GM10266 (cell line): ENCODE results near the gene CCDC33.

Source experiments
- DNase-seq: peaks from one replicate; pipeline ENCODE4 v3.0.0; 2012; ENCODE audit errors: extremely low spot score
- TF ChIP-seq, protein P1 (sequence below): IDR thresholded peaks from 2 replicates; pipeline ENCODE4 v1.5.1; 2012; ENCODE audit warnings: mild to moderate bottlenecking, low read depth; ENCODE audit not compliant: control insufficient read depth, insufficient read depth; ENCODE audit errors: missing control alignments

The CCDC33 gene

DNA sequence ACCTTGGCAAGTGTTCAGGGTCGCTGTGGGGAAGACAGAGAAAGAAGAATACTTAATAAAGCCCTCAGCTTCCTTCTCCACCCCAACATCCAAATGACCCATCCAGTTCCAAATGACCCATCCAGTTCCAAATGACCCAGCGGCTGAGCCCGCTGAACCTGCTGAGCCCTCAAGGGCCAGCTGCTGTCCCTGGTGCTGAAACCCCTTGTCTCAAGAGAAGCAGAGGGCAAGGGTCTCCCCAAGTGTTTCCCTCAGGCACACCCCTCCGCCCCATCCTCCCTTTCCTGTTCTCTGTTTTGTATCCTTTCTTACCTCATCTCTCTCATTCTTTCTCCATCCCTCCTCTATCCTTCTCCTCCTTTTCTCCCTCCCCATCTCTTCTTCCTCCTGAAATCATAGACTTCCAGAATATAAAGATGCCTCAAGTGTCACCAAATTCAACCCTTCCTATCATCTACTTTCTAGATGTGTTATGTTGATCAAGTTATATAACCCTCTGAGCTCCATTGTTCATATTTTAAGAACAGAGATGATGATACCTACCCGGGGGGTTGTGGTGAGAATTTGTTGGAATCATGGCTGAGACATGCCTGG is 29.0 kb downstream of the CCDC33 start:
- no peak for DNase-seq
- TF ChIP-seq, protein P1, sequence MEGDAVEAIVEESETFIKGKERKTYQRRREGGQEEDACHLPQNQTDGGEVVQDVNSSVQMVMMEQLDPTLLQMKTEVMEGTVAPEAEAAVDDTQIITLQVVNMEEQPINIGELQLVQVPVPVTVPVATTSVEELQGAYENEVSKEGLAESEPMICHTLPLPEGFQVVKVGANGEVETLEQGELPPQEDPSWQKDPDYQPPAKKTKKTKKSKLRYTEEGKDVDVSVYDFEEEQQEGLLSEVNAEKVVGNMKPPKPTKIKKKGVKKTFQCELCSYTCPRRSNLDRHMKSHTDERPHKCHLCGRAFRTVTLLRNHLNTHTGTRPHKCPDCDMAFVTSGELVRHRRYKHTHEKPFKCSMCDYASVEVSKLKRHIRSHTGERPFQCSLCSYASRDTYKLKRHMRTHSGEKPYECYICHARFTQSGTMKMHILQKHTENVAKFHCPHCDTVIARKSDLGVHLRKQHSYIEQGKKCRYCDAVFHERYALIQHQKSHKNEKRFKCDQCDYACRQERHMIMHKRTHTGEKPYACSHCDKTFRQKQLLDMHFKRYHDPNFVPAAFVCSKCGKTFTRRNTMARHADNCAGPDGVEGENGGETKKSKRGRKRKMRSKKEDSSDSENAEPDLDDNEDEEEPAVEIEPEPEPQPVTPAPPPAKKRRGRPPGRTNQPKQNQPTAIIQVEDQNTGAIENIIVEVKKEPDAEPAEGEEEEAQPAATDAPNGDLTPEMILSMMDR, result no peak

DNA sequence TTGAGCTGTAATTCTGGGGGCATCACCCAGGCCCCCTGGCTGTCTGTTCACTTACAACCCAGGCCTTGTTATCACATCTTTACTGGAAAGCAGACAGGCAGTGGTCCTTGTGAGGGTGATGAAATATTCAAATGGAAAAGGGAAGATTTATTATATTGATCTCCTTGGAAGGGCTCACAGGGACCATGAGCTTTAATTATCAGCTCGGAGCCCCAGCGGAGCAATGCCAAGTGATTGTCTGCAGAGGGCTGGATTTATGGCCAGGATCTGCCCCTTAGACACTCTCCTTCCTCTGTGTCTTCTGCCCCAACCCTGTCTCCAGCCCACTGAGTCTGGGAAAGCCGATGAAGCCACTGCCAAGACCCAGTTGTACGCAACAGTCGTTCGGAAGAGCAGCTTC is 31.9 kb downstream of the CCDC33 start:
- TF ChIP-seq, protein P1, result no peak

DNA sequence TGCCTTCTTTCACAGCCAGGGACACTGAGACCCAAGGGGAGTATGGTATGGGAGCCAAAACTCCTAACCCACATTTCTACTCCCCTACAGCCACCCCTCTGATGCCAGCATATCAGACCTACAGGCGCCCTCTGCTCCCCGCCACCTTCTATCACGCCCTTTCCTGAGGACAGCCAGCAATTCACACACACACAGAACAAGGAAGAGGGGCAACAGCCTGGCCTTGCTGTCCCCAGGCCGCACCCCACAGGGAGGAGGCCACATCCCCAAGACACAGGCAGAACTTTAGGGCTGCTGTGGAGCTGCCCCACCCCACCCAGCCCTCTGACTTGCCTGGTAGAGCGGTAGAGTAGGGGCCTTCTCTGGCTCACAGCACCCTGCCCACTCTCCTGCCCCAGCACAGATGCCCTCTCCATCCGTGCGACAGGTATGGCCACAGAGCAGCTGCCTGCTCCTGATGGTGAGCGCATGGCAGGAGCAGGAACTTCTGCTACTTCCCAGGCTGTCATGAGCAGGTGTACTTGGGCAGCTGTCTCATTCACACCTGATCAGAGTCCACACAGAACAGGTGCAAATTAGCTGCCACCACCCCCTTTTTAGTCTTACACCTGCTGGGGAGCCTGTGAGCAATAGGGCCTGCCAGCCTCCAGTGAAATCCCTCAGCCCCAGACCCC is 33.4 kb downstream of the CCDC33 start:
- DNase-seq, result no peak
- TF ChIP-seq, protein P1, result no peak

More for the DNA sequence above, 31.9 kb downstream of the CCDC33 start:
- no peak for DNase-seq

DNA sequence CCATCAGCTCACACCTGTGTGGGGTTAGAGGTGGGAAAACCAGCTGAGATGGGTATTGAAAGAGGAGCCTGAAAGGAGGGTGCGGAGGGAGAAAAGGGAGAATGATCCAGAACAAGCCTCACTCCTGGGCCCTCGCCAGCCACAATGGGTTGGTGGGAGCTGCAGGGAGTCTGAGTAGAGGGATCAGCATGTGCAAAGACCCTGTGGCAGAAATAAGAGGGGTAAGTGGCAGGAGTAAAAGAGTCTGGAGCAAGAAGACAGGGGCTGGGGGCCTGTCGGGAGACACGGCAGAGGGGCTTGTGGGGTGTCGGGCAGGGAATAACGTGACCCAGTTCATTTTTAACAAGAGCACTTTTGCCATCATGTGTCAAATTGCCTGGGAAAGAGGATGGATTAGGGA is 34.0 kb downstream of the CCDC33 start:
- TF ChIP-seq, protein P1, result no peak
- no peak for DNase-seq

DNA sequence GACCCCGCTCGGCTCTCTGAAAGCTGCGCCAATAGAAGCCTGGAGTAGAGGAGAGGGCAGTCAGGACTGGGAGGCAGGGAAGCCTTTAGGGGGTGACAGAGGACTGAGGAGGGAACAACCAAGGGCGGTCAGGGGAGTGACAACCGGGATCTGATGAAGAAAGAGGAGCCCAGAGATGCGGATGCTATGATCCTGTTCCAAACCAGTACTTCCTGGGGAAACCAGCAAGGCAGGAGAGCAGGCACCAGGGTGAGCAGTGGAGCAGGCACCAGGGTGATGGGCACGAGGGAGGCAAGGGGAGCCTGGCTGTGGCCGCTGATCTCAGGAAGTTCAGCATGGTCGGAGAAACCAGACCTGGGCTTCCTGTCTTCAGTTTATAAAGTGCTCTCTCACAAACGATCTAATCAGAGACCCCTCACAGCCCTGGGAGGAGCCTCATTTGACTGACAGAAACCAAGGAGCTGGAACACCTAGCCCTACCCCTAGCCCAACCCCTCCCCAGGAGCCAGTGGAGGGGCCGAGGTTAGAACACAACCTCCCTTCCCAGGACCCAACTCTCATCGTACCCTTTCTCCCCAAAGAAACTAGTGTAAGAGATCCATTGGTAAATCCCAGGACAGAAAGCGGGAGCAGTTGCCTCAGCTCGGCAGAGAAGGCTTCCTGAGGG is 34.9 kb downstream of the CCDC33 start:
- no peak for DNase-seq

DNA sequence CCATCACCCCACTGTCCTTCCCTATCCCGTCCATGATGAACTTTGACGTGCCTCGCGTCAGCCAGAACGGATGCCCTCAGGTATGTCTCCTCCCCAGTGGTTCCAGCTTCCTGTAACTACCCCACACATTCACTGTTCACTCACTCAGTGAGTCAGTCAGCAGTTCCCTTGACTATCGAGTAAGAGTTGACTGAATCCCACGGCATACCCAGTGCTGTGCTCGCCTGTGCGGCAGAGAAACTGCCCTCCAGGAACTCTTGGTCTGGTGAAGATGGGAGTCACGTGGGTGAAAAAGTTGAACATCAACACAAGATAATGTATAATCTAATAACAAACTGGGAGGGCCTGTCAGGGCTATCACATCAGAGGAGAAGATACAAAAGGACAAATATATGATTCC is 36.7 kb downstream of the CCDC33 start:
- DNase-seq, result no peak
- TF ChIP-seq, protein P1, result no peak

More for the DNA sequence above, 34.9 kb downstream of the CCDC33 start:
- TF ChIP-seq, protein P1, result no peak
